GM12873 (cell line): ENCODE results near the gene SCG2.

Experiments
- TF ChIP-seq, protein P1 (sequence below): IDR thresholded peaks from 2 replicates; pipeline ENCODE4 v1.5.1; 2012; ENCODE audit warnings: low read depth, mild to moderate bottlenecking, moderate library complexity, low read length, control low read depth; ENCODE audit not compliant: insufficient read depth; ENCODE audit errors: missing control alignments

SCG2 gene

GRCh38 chr2:223611061-223611460 lies 8.9 kb upstream of the SCG2 start:
- TF ChIP-seq, protein P1, sequence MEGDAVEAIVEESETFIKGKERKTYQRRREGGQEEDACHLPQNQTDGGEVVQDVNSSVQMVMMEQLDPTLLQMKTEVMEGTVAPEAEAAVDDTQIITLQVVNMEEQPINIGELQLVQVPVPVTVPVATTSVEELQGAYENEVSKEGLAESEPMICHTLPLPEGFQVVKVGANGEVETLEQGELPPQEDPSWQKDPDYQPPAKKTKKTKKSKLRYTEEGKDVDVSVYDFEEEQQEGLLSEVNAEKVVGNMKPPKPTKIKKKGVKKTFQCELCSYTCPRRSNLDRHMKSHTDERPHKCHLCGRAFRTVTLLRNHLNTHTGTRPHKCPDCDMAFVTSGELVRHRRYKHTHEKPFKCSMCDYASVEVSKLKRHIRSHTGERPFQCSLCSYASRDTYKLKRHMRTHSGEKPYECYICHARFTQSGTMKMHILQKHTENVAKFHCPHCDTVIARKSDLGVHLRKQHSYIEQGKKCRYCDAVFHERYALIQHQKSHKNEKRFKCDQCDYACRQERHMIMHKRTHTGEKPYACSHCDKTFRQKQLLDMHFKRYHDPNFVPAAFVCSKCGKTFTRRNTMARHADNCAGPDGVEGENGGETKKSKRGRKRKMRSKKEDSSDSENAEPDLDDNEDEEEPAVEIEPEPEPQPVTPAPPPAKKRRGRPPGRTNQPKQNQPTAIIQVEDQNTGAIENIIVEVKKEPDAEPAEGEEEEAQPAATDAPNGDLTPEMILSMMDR: no peak

- TF ChIP-seq, protein P1: no peak
Measured at GRCh38 chr2:223607476-223607875, 5.3 kb upstream of the SCG2 start.

GRCh38 chr2:223606946-223607345 lies 4.8 kb upstream of the SCG2 start:
- TF ChIP-seq, protein P1: no peak

DNA sequence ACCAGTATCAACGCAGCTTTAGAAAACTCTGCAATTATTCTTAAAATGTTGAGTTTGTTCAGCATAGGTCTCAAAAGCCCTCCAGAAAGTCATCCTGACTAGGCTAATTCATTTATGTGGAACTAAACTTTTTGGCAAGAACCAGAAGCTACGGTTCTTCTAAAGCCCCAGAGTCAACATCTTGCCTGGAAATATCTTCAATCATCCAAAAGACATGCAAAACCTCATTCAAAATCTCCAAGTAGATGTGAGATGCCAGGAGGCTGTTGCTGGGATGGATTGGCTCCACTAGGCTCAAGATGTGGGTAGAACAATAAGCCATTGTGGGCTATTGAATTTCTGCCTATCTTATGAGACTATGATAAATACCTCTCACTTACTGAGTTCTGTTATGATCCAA lies 2.1 kb upstream of the SCG2 start:
- TF ChIP-seq, protein P1: no peak

DNA sequence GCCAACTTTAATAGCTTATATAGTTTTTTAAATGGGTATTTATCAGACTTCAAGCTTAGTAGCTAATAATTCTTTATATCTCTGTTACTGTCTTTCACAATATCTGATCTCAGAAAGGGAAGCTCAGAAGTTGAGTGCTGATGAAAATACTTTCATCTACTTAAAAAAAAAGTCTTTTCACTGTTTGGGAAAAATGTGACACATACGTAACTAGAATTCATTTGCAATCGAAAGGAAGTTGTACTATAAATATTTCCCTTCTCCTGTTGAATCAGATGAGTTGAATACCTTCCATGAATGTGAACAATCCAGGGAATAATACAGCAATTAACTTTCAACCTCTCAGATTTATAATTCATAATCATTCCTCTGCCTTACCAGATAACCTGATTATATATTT lies 811 bp upstream of the SCG2 start:
- TF ChIP-seq, protein P1: no peak

DNA sequence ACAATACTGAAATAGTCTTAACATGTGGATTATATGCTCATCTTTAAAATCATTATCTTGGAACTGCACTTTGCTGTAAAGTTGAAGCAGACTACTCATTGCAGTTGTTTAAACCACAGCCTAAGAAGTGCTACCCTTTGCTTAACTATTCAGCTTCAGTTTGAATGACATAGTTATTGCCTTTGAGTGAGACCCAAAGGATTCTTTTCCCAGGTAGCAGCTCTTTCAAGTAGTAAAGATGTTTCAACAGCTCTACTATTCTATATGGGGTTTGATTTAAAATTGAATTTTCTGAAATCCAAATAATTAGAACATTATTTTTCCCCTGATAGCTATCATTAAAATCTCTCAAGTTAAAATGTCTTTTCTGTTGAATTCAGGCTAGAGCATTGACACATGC lies 1.1 kb downstream of the SCG2 start:
- TF ChIP-seq, protein P1: no peak

DNA sequence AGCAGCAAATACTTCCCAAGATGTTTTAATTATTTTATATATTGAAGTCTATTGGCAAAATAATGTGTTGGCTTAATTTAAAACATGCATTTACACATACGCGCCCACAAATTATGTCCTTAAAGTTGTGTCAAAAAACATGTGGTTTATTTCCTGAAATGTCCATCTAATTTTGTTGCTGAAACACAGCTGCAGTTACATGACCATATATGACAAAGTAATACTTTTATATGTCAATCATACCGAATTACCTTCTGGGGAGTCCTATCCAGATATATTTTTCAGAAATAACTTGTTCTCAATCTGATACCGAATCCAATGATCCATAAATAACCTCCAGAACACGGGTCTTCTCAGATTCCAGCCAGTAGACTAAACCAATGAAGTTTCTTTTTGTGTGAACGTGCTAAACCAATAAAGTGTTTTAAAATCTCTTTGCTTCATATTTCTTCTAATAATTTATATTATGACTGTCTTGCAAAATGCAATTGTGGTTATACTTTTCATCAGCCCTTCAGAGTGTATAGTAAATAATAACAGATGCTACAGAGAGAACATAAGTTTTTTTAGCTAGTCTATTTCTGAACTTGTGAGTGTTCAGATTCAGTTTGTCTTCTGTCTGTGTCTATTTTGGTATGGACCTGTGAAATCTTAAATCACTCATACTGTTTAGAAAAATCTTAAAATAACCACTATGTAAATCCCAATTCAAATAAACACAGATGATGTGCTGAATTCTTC lies 2.4 kb downstream of the SCG2 start:
- TF ChIP-seq, protein P1: no peak
